Measurements from ENCODE around the gene ROMO1. TPM values are rescaled to one million over a fixed set of nuclear protein-coding genes. Genes with fewer than 3 reads are reported as not detected.

Gene ROMO1
- total RNA-seq, 1 donor from 2014 or later = 210 TPM

DNA sequence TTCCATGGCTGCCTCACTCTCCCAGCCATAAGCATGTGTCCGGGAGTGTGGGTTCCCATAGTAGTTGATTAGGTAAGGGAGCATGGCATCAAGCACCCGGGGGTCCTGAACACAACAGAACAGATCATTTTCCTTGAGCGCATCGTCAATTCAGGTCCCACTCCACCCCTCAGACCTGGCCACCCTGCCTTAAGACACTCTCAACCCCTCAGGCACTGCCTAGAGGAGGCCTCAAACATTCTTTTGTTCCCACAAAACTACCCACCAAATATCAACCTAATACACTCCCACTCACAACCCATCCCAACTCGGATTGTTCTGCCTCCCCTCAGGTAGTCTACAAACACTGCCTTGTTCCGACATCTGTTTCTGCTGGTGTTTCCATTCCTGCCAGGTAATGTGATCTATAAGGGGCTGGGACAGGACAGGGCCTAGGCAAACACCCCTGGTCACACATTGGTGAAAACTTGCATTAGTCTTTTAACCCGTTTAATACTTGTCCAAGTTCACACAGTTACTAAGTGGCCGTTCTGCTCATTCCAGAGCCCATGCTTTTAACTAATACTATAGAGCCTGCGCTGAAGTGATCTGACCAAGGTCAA lies 1.4 kb upstream of the ROMO1 start:
- intact Hi-C loops (cut with micrococcal nuclease) = no loop called here
- Histone ChIP-seq H3K4me1 (peaks cover 39% of the 10 kb centered on the region), H3K36me3 (peaks cover 56% of the 10 kb centered on the region), H3K9me3 (replicated peaks) (no peaks in the 10 kb centered on the region), H3K4me3 (peak overlapping the region; percentile 88), H3K27ac (replicated peaks) (no peak overlapping the region), H3K27me3 (ENCODE audit: low read depth) (no peaks in the 10 kb centered on the region)
- no peak for DNase-seq
- no peak for TF ChIP-seq CTCF (IDR thresholded peaks at IDR 0.05; ENCODE audit: borderline replicate concordance)

DNA sequence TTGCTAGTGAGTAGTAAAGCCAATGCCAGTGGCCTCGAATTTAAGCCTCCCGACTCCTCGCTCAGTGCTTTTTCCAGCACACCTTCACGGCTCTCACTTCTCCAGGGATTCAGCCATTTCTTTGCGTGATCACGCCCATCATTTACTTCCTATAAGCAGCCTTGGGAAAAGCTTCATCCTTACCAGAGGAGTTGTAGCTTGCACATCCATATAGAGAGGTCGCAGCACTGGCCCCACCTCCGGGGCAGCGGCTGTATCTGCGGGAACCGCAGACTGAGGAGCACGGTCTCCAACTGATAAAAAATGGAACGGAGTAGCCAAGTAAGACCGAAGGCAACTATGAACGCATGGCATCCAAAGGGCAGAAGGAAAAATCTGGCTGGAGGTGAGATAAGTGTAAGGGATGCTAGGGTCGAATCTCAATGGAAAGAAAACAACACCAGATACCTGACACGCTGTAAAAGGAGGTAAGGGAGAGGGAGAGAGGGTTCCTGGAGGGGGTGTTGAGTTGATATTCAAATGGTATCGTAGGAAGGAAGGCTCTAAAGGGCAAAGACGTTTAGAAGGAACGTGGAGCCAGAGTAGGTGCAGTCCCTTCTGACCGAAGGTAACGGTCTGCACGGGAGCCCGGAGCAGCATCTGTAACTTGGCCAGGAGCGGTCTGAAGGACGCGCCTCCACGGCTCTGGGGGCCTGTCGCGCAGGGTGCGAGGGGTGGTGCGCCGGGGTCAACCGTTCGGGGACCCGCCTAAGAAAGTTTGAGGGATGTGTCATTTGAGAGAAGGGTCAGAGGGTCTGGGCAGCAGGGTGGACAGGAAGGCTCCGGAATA lies 693 bp upstream of the ROMO1 start:
- peak overlapping the region; percentile 88 for H3K4me3 ChIP-seq
- H3K27ac ChIP-seq (replicated peaks) = peak overlapping the region; percentile 93
- no peaks in the 10 kb centered on the region for H3K27me3 ChIP-seq (ENCODE audit: low read depth)
- H3K36me3 ChIP-seq = peaks cover 56% of the 10 kb centered on the region
- no peaks in the 10 kb centered on the region for H3K9me3 ChIP-seq (replicated peaks)
- no peak for TF ChIP-seq CTCF (IDR thresholded peaks at IDR 0.05; ENCODE audit: borderline replicate concordance)
- DNase-seq = no peak
- intact Hi-C loops (cut with micrococcal nuclease) = no loop called here
- H3K4me1 ChIP-seq = peaks cover 39% of the 10 kb centered on the region

- H3K9me3 ChIP-seq (replicated peaks) = no peaks in the 10 kb centered on the region
- intact Hi-C loops (cut with micrococcal nuclease) = no loop called here
- TF ChIP-seq CTCF (IDR thresholded peaks at IDR 0.05; ENCODE audit: borderline replicate concordance) = no peak
- H3K27ac ChIP-seq (replicated peaks) = peak overlapping the region; percentile 93
- H3K4me1 ChIP-seq = peaks cover 51% of the 10 kb centered on the region
- DNase-seq = no peak
- peaks cover 56% of the 10 kb centered on the region for H3K36me3 ChIP-seq
- H3K4me3 ChIP-seq = peak overlapping the region; percentile 88
- H3K27me3 ChIP-seq (ENCODE audit: low read depth) = no peaks in the 10 kb centered on the region
Observed at GRCh38 chr20:35699957-35700624, 886 bp downstream of the ROMO1 start.

DNA sequence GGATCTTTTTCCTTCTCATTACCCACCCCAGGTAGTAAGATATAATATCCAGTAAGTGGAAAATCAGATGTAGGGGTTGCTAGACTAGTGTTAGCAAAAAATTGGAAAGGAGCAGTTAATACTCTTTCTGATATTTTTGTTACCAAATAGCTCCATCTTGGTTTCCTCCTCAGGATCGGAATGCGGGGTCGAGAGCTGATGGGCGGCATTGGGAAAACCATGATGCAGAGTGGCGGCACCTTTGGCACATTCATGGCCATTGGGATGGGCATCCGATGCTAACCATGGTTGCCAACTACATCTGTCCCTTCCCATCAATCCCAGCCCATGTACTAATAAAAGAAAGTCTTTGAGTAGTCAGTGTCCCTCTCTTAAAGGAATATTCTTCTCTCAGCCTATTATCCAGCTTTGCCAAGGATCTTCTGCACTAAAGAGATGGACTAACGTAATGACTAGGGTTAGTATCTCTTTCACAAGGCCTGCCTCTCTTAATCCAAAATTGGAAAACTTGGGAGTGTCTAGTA lies 1.5 kb downstream of the ROMO1 start:
- H3K9me3 ChIP-seq (replicated peaks) = no peaks in the 10 kb centered on the region
- DNase-seq = no peak
- peaks cover 56% of the 10 kb centered on the region for H3K36me3 ChIP-seq
- no peak for TF ChIP-seq CTCF (IDR thresholded peaks at IDR 0.05; ENCODE audit: borderline replicate concordance)
- intact Hi-C loops (cut with micrococcal nuclease) = no loop called here
- H3K27me3 ChIP-seq (ENCODE audit: low read depth) = no peaks in the 10 kb centered on the region
- H3K4me1 ChIP-seq = peaks cover 51% of the 10 kb centered on the region
- H3K4me3 ChIP-seq = peak overlapping the region; percentile 88
- H3K27ac ChIP-seq (replicated peaks) = peak overlapping the region; percentile 93

DNA sequence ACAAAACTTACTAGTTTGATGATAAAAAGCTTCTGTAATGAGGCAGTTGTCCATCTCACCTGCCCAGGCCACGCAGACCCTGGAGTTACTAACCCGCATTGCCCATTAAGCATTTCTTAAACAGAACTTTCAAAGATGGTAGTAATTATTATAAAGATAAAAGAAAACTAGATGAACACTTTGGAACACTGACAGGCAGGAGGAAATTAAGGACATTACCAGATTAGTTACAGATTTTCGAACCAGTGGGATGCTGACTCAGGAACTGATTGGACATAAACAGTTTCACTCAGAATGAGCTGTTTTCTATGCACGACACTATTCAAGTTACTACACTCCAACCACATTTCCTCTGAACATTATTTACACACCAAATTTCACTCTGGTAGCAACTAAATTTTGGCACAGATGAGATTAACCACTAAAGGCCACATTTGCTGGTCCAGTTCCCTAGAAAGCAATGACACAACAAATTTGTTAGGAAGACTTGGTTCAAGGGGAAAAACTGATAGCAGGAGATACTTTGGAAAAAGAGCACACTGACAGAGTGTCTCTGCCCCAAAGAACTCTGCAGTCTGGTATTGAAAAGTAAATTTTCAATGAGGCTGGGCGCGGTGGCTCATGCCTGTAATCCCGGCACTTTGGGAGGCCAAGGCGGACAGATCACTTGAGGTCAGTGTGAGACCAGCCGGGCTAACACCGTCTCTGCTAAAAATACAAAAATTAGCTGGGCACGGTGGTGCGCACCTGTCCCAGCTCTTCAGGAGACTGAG lies 3.0 kb downstream of the ROMO1 start:
- intact Hi-C loops (cut with micrococcal nuclease) = no loop called here
- no peak for DNase-seq
- peaks cover 64% of the 10 kb centered on the region for H3K36me3 ChIP-seq
- H3K27ac ChIP-seq (replicated peaks) = no peak overlapping the region
- peaks cover 47% of the 10 kb centered on the region for H3K4me1 ChIP-seq
- no peak for TF ChIP-seq CTCF (IDR thresholded peaks at IDR 0.05; ENCODE audit: borderline replicate concordance)
- no peaks in the 10 kb centered on the region for H3K9me3 ChIP-seq (replicated peaks)
- no peaks in the 10 kb centered on the region for H3K27me3 ChIP-seq (ENCODE audit: low read depth)
- no peak overlapping the region for H3K4me3 ChIP-seq
